VCaP (cell line): ENCODE measurements around the gene ATF6B.
"Not testable (repeated sequence)": the region's sequence is repeated elsewhere in the genome, so short reads cannot be mapped to it uniquely, and the experiment has no call there.

Experiments
- H3K27ac ChIP-seq: fragments of 450-650 bp; 2 replicates; pipeline ENCODE4 v1.5.1; 2017
- CTCF ChIP-seq: fragments of 450-650 bp; conservative IDR thresholded peaks from 2 replicates; pipeline ENCODE4 v1.5.1; 2017; ENCODE audit warnings: mild to moderate bottlenecking, moderate library complexity

The ATF6B gene

GRCh38 chr6:32149092-32149755, 21.2 kb upstream of the ATF6B start:
- no peak overlapping the region for H3K27ac ChIP-seq

GRCh38 chr6:32148289-32149091, 20.4 kb upstream of the ATF6B start:
- no peak for TF ChIP-seq CTCF
- H3K27ac ChIP-seq: no peak overlapping the region

More at GRCh38 chr6:32149092-32149755, 21.2 kb upstream of the ATF6B start:
- TF ChIP-seq CTCF: no peak

GRCh38 chr6:32147401-32148132, 19.5 kb upstream of the ATF6B start:
- H3K27ac ChIP-seq: no peak overlapping the region
- TF ChIP-seq CTCF: no peak

- no peak overlapping the region for H3K27ac ChIP-seq
- TF ChIP-seq CTCF: no peak
These were observed 18.6 kb upstream of the ATF6B start for GRCh38 chr6:32146687-32147086.

GRCh38 chr6:32146287-32146686, 18.2 kb upstream of the ATF6B start:
- no peak overlapping the region for H3K27ac ChIP-seq
- no peak for TF ChIP-seq CTCF

GRCh38 chr6:32144238-32144637, 16.2 kb upstream of the ATF6B start:
- not testable (repeated sequence) for H3K27ac ChIP-seq

GRCh38 chr6:32140420-32141046, 12.5 kb upstream of the ATF6B start:
- H3K27ac ChIP-seq: no peak overlapping the region
- no peak for TF ChIP-seq CTCF
